ENCODE results near the gene PRDM4. TPM values are rescaled to one million over a fixed set of nuclear protein-coding genes. Genes with fewer than 3 reads are reported as not detected.

PRDM4 gene
- total and polyA plus RNA-seq, 2 experiments from 2014 or later = 25.9 to 38.7 TPM

- Histone ChIP-seq H3K4me3 (no peak overlapping the region), H3K9me3 (ENCODE audit: low read depth) (no peaks in the 10 kb centered on the region), H2AFZ (no peak overlapping the region), H3K4me1 (ENCODE audit: insufficient read depth) (peaks cover 10% of the 10 kb centered on the region), H3K27me3 (no peaks in the 10 kb centered on the region), H3K4me2 (no peak overlapping the region), H3K9me2 (replicated peaks; ENCODE audit: insufficient read depth) (no peaks in the 10 kb centered on the region), H3K79me2 (no peaks in the 10 kb centered on the region), H4K20me1 (ENCODE audit: insufficient read depth, poor library complexity, severe bottlenecking) (no peaks in the 10 kb centered on the region), H3K36me3 (replicated peaks; ENCODE audit: insufficient read depth, low read depth) (no peaks in the 10 kb centered on the region), H3K27ac (no peak overlapping the region)
- DNase-seq (ENCODE audit: low spot score) = no peak
- TF ChIP-seq EZH2phosphoT487 (IDR thresholded peaks at IDR 0.05; ENCODE audit: low read depth, severe bottlenecking, unreplicated experiment) (no peak), EZH2 (IDR thresholded peaks at IDR 0.05; ENCODE audit: borderline replicate concordance) (no peak)
- TF ChIP-seq, protein P1, sequence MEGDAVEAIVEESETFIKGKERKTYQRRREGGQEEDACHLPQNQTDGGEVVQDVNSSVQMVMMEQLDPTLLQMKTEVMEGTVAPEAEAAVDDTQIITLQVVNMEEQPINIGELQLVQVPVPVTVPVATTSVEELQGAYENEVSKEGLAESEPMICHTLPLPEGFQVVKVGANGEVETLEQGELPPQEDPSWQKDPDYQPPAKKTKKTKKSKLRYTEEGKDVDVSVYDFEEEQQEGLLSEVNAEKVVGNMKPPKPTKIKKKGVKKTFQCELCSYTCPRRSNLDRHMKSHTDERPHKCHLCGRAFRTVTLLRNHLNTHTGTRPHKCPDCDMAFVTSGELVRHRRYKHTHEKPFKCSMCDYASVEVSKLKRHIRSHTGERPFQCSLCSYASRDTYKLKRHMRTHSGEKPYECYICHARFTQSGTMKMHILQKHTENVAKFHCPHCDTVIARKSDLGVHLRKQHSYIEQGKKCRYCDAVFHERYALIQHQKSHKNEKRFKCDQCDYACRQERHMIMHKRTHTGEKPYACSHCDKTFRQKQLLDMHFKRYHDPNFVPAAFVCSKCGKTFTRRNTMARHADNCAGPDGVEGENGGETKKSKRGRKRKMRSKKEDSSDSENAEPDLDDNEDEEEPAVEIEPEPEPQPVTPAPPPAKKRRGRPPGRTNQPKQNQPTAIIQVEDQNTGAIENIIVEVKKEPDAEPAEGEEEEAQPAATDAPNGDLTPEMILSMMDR (IDR thresholded peaks at IDR 0.05; ENCODE audit: poor library complexity) = no peak
- 51% methylated on average over 3 of the region's 3 CpGs for WGBS (ENCODE audit: low lambda C conversion rate, missing lambda C conversion rate)
These were observed 42.2 kb upstream of the PRDM4 start for GRCh38 chr12:107803092-107803491.

DNA sequence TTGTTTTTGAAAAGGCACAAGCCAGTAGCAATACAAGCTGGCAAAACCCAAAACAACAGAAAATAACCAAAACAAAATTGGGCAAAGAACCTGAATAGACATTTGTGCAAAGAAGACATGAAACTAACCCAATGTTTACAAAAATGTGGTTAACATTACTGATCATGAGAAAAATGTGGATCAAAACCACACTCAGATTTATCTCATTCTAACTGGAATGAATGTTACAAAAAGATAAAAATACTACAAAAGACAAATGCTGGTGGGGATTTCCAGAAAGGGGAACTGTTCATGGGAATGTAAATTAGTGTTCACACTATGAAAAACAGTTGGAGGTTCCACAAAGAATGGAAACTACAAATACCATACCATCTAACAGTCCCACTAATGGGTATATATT is 40.2 kb upstream of the PRDM4 start:
- H3K27me3 ChIP-seq = no peaks in the 10 kb centered on the region
- H3K4me1 ChIP-seq (ENCODE audit: insufficient read depth) = peaks cover 13% of the 10 kb centered on the region
- H4K20me1 ChIP-seq (ENCODE audit: insufficient read depth, poor library complexity, severe bottlenecking) = no peaks in the 10 kb centered on the region
- no peak overlapping the region for H2AFZ ChIP-seq
- no peak overlapping the region for H3K27ac ChIP-seq
- TF ChIP-seq EZH2phosphoT487 (IDR thresholded peaks at IDR 0.05; ENCODE audit: low read depth, severe bottlenecking, unreplicated experiment) = no peak
- TF ChIP-seq, protein P1 (IDR thresholded peaks at IDR 0.05; ENCODE audit: poor library complexity) = no peak
- no peak for TF ChIP-seq EZH2 (IDR thresholded peaks at IDR 0.05; ENCODE audit: borderline replicate concordance)
- no peak overlapping the region for H3K4me3 ChIP-seq
- H3K36me3 ChIP-seq (replicated peaks; ENCODE audit: insufficient read depth, low read depth) = no peaks in the 10 kb centered on the region
- no peaks in the 10 kb centered on the region for H3K79me2 ChIP-seq
- no peak for DNase-seq (ENCODE audit: low spot score)
- H3K9me2 ChIP-seq (replicated peaks; ENCODE audit: insufficient read depth) = no peaks in the 10 kb centered on the region
- H3K9me3 ChIP-seq (ENCODE audit: low read depth) = no peaks in the 10 kb centered on the region
- no peak overlapping the region for H3K4me2 ChIP-seq

- Histone ChIP-seq H3K4me2 (no peak overlapping the region), H3K4me1 (ENCODE audit: insufficient read depth) (peaks cover 13% of the 10 kb centered on the region), H3K9me2 (replicated peaks; ENCODE audit: insufficient read depth) (no peaks in the 10 kb centered on the region), H2AFZ (no peak overlapping the region), H3K27ac (peak overlapping the region; percentile 35), H3K9me3 (ENCODE audit: low read depth) (no peaks in the 10 kb centered on the region), H3K27me3 (no peaks in the 10 kb centered on the region), H3K79me2 (no peaks in the 10 kb centered on the region), H3K4me3 (no peak overlapping the region), H4K20me1 (ENCODE audit: insufficient read depth, poor library complexity, severe bottlenecking) (no peaks in the 10 kb centered on the region), H3K36me3 (replicated peaks; ENCODE audit: insufficient read depth, low read depth) (no peaks in the 10 kb centered on the region)
- DNase-seq (ENCODE audit: low spot score) = peak; percentile 40
- TF ChIP-seq EZH2 (IDR thresholded peaks at IDR 0.05; ENCODE audit: borderline replicate concordance) (no peak), EZH2phosphoT487 (IDR thresholded peaks at IDR 0.05; ENCODE audit: low read depth, severe bottlenecking, unreplicated experiment) (no peak)
- TF ChIP-seq, protein P1 (IDR thresholded peaks at IDR 0.05; ENCODE audit: poor library complexity) = no peak
- WGBS (ENCODE audit: low lambda C conversion rate, missing lambda C conversion rate) = 47% methylated on average over 3 of the region's 3 CpGs
These were observed 37.6 kb upstream of the PRDM4 start for GRCh38 chr12:107798580-107798979.

DNA sequence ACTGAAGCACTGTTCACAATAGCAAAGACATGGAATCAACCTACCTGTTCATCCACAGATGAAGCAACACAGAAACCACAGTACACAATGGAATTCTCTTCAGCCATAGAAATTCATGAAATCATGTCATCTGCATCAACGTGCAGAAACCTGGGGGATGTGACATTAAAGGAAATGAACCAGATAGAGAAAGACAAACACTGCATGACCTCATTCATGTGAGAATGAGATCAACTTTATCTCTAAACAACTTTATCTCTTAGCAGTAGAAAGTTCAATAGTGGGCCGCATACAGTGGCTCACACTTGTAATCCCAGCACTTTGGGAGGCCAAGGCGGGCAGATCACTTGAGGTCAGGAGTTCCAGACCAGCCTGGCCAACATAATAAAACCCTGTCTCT is 33.5 kb upstream of the PRDM4 start:
- H3K79me2 ChIP-seq = no peaks in the 10 kb centered on the region
- H3K4me2 ChIP-seq = no peak overlapping the region
- DNase-seq (ENCODE audit: low spot score) = peak; percentile 28
- H3K4me1 ChIP-seq (ENCODE audit: insufficient read depth) = peaks cover 13% of the 10 kb centered on the region
- no peaks in the 10 kb centered on the region for H4K20me1 ChIP-seq (ENCODE audit: insufficient read depth, poor library complexity, severe bottlenecking)
- H3K36me3 ChIP-seq (replicated peaks; ENCODE audit: insufficient read depth, low read depth) = no peaks in the 10 kb centered on the region
- TF ChIP-seq, protein P1 (IDR thresholded peaks at IDR 0.05; ENCODE audit: poor library complexity) = no peak
- peak; percentile 44 for TF ChIP-seq EZH2phosphoT487 (IDR thresholded peaks at IDR 0.05; ENCODE audit: low read depth, severe bottlenecking, unreplicated experiment)
- 50% methylated on average over 3 of the region's 3 CpGs for WGBS (ENCODE audit: low lambda C conversion rate, missing lambda C conversion rate)
- H3K4me3 ChIP-seq = no peak overlapping the region
- H2AFZ ChIP-seq = no peak overlapping the region
- no peaks in the 10 kb centered on the region for H3K27me3 ChIP-seq
- H3K9me3 ChIP-seq (ENCODE audit: low read depth) = no peaks in the 10 kb centered on the region
- no peaks in the 10 kb centered on the region for H3K9me2 ChIP-seq (replicated peaks; ENCODE audit: insufficient read depth)
- H3K27ac ChIP-seq = peak overlapping the region; percentile 59

All from hepatocyte (in vitro differentiated cells).